GM21619 (cell line): ENCODE measurements around the gene FREM2.
A peak's percentile ranks its signal among the peaks of the same experiment; 100 is the strongest.

Experiments
- ATAC-seq: cut with Tn5 transposase; IDR thresholded peaks from one replicate; pipeline ENCODE4 v1.9.1; 2021; ENCODE audit not compliant: unreplicated experiment

Gene FREM2

GRCh38 chr13:38883783-38884182 is 196.9 kb downstream of the FREM2 start:
- ATAC-seq: no peak

GRCh38 chr13:38888309-38888708 is 201.4 kb downstream of the FREM2 start:
- peak; percentile 65 for ATAC-seq

- no peak for ATAC-seq
Measured at GRCh38 chr13:38895075-38895474, 208.2 kb downstream of the FREM2 start.

GRCh38 chr13:38897521-38897920 is 210.6 kb downstream of the FREM2 start:
- ATAC-seq: no peak

GRCh38 chr13:38898481-38898880 is 211.6 kb downstream of the FREM2 start:
- ATAC-seq: no peak

- no peak for ATAC-seq
Measured at GRCh38 chr13:38899571-38899970, 212.7 kb downstream of the FREM2 start.

GRCh38 chr13:38900188-38900587 is 213.3 kb downstream of the FREM2 start:
- ATAC-seq: no peak

- ATAC-seq: no peak
Measured at GRCh38 chr13:38902551-38902950, 215.7 kb downstream of the FREM2 start.

- no peak for ATAC-seq
Measured at GRCh38 chr13:38905081-38905480, 218.2 kb downstream of the FREM2 start.

- no peak for ATAC-seq
Measured at GRCh38 chr13:38905861-38906260, 219.0 kb downstream of the FREM2 start.

- no peak for ATAC-seq
Measured at GRCh38 chr13:38908574-38908973, 221.7 kb downstream of the FREM2 start.

- no peak for ATAC-seq
Measured at GRCh38 chr13:38914070-38914469, 227.2 kb downstream of the FREM2 start.

- no peak for ATAC-seq
Measured at GRCh38 chr13:38921081-38921480, 234.2 kb downstream of the FREM2 start.

GRCh38 chr13:38922170-38922569 is 235.3 kb downstream of the FREM2 start:
- ATAC-seq: no peak

- no peak for ATAC-seq
Measured at GRCh38 chr13:38933786-38934185, 246.9 kb downstream of the FREM2 start.
